ENCODE data around the gene SMYD5.
A peak's percentile ranks its signal among the peaks of the same experiment; 100 is the strongest.
"Not testable (repeated sequence)": the region's sequence is repeated elsewhere in the genome, so short reads cannot be mapped to it uniquely, and the experiment has no call there.

SMYD5 gene

GRCh38 chr2:73259704-73260337 is 45.8 kb downstream of the SMYD5 start:
- no peak for DNase-seq (ENCODE audit: low spot score)

- DNase-seq (ENCODE audit: low spot score), result peak; percentile 92
Measured at GRCh38 chr2:73260338-73260984, 46.4 kb downstream of the SMYD5 start.

GRCh38 chr2:73262108-73262651 is 48.1 kb downstream of the SMYD5 start:
- DNase-seq (ENCODE audit: low spot score), result no peak

GRCh38 chr2:73262691-73263429 is 48.8 kb downstream of the SMYD5 start:
- not testable (repeated sequence) for DNase-seq (ENCODE audit: low spot score)

GRCh38 chr2:73263540-73264331 is 49.7 kb downstream of the SMYD5 start:
- DNase-seq (ENCODE audit: low spot score), result no peak

GRCh38 chr2:73264332-73264606 is 50.2 kb downstream of the SMYD5 start:
- DNase-seq (ENCODE audit: low spot score), result no peak

GRCh38 chr2:73264783-73265182 is 50.7 kb downstream of the SMYD5 start:
- DNase-seq (ENCODE audit: low spot score), result no peak

GRCh38 chr2:73265298-73266060 is 51.4 kb downstream of the SMYD5 start:
- DNase-seq (ENCODE audit: low spot score), result no peak

- DNase-seq (ENCODE audit: low spot score), result no peak
Measured at GRCh38 chr2:73266061-73266901, 52.2 kb downstream of the SMYD5 start.

GRCh38 chr2:73267008-73267407 is 53.0 kb downstream of the SMYD5 start:
- no peak for DNase-seq (ENCODE audit: low spot score)

GRCh38 chr2:73268366-73268829 is 54.4 kb downstream of the SMYD5 start:
- no peak for DNase-seq (ENCODE audit: low spot score)

- DNase-seq (ENCODE audit: low spot score), result no peak
Measured at GRCh38 chr2:73268830-73269685, 55.0 kb downstream of the SMYD5 start.

GRCh38 chr2:73269686-73270465 is 55.8 kb downstream of the SMYD5 start:
- no peak for DNase-seq (ENCODE audit: low spot score)

- DNase-seq (ENCODE audit: low spot score), result no peak
Measured at GRCh38 chr2:73272270-73272669, 58.2 kb downstream of the SMYD5 start.

All from HuH-7.5 (cell line).